SU-DHL-6 (cell line): ENCODE data around the gene CTSK.

Experiments used
- EZH2phosphoT487 ChIP-seq: fragments of 200-600 bp; sonication (generic), shearing (Covaris generic); conservative IDR thresholded peaks from 2 replicates; pipeline ENCODE4 v1.6.1; 2018; ENCODE audit warnings: mild to moderate bottlenecking, antibody characterized with exemption, low read length, moderate library complexity, mixed read lengths
- TF ChIP-seq, protein P1 (sequence below): fragments of 200-600 bp; sonication (generic); IDR thresholded peaks from one replicate; pipeline ENCODE4 v1.5.1; 2017; ENCODE audit warnings: antibody characterized with exemption, mild to moderate bottlenecking, low read length, moderate library complexity; ENCODE audit not compliant: insufficient read depth, poor library complexity, severe bottlenecking

DNA sequence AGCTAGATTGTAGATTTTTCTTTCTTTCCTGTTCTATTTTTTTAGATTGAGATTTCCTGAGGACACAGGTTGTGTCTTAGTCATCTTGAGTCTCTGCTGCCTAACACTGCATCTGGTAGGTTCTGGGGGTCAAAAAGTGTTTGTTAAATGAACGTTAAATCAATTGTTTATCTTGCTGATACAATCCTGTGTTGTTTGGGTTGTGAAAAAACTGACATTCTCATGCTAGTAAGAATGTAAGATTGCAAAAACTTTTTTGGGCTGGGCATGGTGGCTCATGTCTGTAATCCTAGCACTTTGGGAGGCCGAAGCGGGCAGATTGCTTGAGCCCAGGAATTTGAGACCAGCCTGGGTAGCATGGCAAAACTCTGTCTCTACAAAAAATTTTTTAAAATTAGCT, 3.4 kb downstream of the CTSK start:
- TF ChIP-seq, protein P1, sequence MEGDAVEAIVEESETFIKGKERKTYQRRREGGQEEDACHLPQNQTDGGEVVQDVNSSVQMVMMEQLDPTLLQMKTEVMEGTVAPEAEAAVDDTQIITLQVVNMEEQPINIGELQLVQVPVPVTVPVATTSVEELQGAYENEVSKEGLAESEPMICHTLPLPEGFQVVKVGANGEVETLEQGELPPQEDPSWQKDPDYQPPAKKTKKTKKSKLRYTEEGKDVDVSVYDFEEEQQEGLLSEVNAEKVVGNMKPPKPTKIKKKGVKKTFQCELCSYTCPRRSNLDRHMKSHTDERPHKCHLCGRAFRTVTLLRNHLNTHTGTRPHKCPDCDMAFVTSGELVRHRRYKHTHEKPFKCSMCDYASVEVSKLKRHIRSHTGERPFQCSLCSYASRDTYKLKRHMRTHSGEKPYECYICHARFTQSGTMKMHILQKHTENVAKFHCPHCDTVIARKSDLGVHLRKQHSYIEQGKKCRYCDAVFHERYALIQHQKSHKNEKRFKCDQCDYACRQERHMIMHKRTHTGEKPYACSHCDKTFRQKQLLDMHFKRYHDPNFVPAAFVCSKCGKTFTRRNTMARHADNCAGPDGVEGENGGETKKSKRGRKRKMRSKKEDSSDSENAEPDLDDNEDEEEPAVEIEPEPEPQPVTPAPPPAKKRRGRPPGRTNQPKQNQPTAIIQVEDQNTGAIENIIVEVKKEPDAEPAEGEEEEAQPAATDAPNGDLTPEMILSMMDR: no peak
- no peak for TF ChIP-seq EZH2phosphoT487
